HepG2 (cell line): ENCODE results near the gene ZDHHC14. TPM values are rescaled to one million over a fixed set of nuclear protein-coding genes. Genes with fewer than 3 reads are reported as not detected.
A peak's percentile ranks its signal among the peaks of the same experiment; 100 is the strongest.

Experiments
- FOSL1 ChIP-seq: sonication (generic); formaldehyde crosslinking; IDR thresholded peaks from 2 replicates; pipeline ENCODE4 v1.9.0; 2021; ENCODE audit warnings: missing genetic modification reagents, borderline replicate concordance
- KLF13 ChIP-seq: sonication (generic); formaldehyde crosslinking; IDR thresholded peaks from 2 replicates; pipeline ENCODE4 v1.4.0; 2020; ENCODE audit warnings: mild to moderate bottlenecking, missing genetic modification reagents
- KLF15 ChIP-seq: sonication (generic); formaldehyde crosslinking; IDR thresholded peaks from 2 replicates; pipeline ENCODE4 v1.8.1; 2023; ENCODE audit warnings: borderline replicate concordance, mild to moderate bottlenecking, inconsistent platforms, missing genetic modification reagents, mixed read lengths
- SMAD3 ChIP-seq: sonication (generic); formaldehyde crosslinking; IDR thresholded peaks from 2 replicates; pipeline ENCODE4 v1.4.0; 2020; ENCODE audit warnings: missing genetic modification reagents
- SSRP1 ChIP-seq: IDR thresholded peaks from 2 replicates; pipeline ENCODE4 v1.6.1; 2016; ENCODE audit warnings: control low read depth
- ZNF225 ChIP-seq: sonication (generic); formaldehyde crosslinking; IDR thresholded peaks from 2 replicates; pipeline ENCODE4 v1.4.0; 2020; ENCODE audit warnings: mild to moderate bottlenecking, missing genetic modification reagents
- ZNF292 ChIP-seq: sonication (generic); formaldehyde crosslinking; IDR thresholded peaks from 2 replicates; pipeline ENCODE4 v1.8.1; 2022; ENCODE audit warnings: mild to moderate bottlenecking, low read depth, missing genetic modification reagents, borderline replicate concordance
- ZNF451 ChIP-seq: sonication (generic); formaldehyde crosslinking; IDR thresholded peaks from 2 replicates; pipeline ENCODE4 v1.5.0; 2020; ENCODE audit warnings: mild to moderate bottlenecking, missing genetic modification reagents
- ZZZ3 ChIP-seq: sonication (generic); formaldehyde crosslinking; IDR thresholded peaks from 2 replicates; pipeline ENCODE4 v1.4.0; 2020; ENCODE audit warnings: missing genetic modification reagents, mild to moderate bottlenecking, borderline replicate concordance
- polyA plus RNA-seq, 8 experiments: library from polyadenylated mRNA; depleted of rRNA in 3 of 8; stranded (reverse) in 7 of 8; unstranded in 1 of 8; fragments of >200 nt; fragmentation: Illumina TruSeq in 4 of 8; extraction: Trizol in 4 of 8; gene quantifications; 2 replicates each; pipeline versions ENCODE4 v1.2.1 to v1.2.3, GENCODE V29; 2011 to 2016; ENCODE audit warnings: low read depth in 4 of 8, missing spikeins in 1 of 8, mixed read lengths in 1 of 8; ENCODE audit not compliant: insufficient read depth in 1 of 8
- total RNA-seq, 5 experiments: library from RNA; depleted of rRNA; stranded (reverse); fragments of >200 nt; fragmentation: Illumina TruSeq; extraction: Trizol; gene quantifications; 2 replicates each; pipeline ENCODE4 v1.2.3, GENCODE V29; 2016; ENCODE audit warnings: low read depth in 1 of 5
- TF ChIP-seq, protein P1 (sequence below): sonication (generic); formaldehyde crosslinking; IDR thresholded peaks from 2 replicates; pipeline ENCODE4 v1.4.0; 2020; ENCODE audit warnings: missing genetic modification reagents, borderline replicate concordance
- TF ChIP-seq, protein P2 (sequence below): sonication (generic); formaldehyde crosslinking; IDR thresholded peaks from 2 replicates; pipeline ENCODE4 v1.9.0; 2021; ENCODE audit warnings: missing genetic modification reagents, mild to moderate bottlenecking, borderline replicate concordance
- TF ChIP-seq, protein P3 (sequence below): sonication (generic); formaldehyde crosslinking; IDR thresholded peaks from 2 replicates; pipeline ENCODE4 v1.4.0; 2020; ENCODE audit warnings: low read depth, missing genetic modification reagents
- TF ChIP-seq, protein P4 (sequence below): sonication (generic); formaldehyde crosslinking; IDR thresholded peaks from 2 replicates; pipeline ENCODE4 v1.5.1; 2020; ENCODE audit warnings: mild to moderate bottlenecking, missing genetic modification reagents, moderate library complexity
- TF ChIP-seq, protein P5 (sequence below): sonication (generic); formaldehyde crosslinking; IDR thresholded peaks from 2 replicates; pipeline ENCODE4 v1.5.1; 2020; ENCODE audit warnings: mild to moderate bottlenecking, missing genetic modification reagents, moderate library complexity

Gene ZDHHC14
- total and polyA plus RNA-seq, 2 of the 13 experiments (the other 11 are each of a cell fraction or from before 2014, with no cell fraction given), result 3.7 to 9.5 TPM

DNA sequence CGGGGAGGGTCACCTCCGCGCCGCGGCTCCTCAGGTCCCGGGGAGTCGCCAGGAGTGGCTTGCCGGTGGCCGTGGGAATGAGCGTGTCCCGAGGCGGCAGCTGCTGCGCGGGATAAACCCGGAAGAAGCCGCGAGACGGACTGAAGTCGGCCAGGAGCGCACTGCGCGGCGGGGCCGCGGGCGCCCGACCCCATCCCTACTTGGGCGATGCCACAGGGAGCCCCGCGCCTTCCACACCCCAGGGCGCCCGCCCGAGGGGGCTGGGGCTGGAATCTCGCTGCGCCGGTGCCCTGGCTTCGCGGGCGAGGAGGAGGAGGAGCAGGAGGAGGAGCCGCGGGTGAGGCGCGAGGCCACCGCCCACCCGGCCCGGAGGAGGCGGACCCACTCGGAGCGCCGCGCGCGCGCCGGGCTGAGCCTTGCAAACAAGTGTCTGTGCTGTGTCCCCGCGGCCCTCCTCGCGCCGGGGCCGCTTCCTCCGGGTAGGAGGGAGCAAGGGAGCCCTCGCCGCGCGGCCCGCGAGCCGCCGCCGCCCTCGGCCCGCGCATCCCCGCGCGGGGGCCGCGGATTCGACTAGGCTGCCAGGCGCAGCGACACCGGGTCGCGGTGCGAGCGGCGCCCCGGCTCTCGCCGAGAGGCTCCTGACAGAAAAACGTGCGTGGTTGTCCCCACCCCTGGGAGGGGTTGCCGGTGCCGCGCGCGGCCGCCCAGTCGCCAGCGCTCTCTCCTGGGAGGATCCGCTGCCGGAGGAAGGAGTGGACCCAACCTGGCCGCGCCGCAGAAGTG, at the start of gene ZDHHC14 (continued):
- TF ChIP-seq, protein P1, sequence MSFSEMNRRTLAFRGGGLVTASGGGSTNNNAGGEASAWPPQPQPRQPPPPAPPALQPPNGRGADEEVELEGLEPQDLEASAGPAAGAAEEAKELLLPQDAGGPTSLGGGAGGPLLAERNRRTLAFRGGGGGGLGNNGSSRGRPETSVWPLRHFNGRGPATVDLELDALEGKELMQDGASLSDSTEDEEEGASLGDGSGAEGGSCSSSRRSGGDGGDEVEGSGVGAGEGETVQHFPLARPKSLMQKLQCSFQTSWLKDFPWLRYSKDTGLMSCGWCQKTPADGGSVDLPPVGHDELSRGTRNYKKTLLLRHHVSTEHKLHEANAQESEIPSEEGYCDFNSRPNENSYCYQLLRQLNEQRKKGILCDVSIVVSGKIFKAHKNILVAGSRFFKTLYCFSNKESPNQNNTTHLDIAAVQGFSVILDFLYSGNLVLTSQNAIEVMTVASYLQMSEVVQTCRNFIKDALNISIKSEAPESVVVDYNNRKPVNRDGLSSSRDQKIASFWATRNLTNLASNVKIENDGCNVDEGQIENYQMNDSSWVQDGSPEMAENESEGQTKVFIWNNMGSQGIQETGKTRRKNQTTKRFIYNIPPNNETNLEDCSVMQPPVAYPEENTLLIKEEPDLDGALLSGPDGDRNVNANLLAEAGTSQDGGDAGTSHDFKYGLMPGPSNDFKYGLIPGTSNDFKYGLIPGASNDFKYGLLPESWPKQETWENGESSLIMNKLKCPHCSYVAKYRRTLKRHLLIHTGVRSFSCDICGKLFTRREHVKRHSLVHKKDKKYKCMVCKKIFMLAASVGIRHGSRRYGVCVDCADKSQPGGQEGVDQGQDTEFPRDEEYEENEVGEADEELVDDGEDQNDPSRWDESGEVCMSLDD (CRISPR knock-in tag), result peak; percentile 49; the same call in 1 of the 2 replicates
- TF ChIP-seq, protein P2, sequence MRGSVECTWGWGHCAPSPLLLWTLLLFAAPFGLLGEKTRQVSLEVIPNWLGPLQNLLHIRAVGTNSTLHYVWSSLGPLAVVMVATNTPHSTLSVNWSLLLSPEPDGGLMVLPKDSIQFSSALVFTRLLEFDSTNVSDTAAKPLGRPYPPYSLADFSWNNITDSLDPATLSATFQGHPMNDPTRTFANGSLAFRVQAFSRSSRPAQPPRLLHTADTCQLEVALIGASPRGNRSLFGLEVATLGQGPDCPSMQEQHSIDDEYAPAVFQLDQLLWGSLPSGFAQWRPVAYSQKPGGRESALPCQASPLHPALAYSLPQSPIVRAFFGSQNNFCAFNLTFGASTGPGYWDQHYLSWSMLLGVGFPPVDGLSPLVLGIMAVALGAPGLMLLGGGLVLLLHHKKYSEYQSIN (CRISPR knock-in tag), result no peak
- TF ChIP-seq, protein P3, sequence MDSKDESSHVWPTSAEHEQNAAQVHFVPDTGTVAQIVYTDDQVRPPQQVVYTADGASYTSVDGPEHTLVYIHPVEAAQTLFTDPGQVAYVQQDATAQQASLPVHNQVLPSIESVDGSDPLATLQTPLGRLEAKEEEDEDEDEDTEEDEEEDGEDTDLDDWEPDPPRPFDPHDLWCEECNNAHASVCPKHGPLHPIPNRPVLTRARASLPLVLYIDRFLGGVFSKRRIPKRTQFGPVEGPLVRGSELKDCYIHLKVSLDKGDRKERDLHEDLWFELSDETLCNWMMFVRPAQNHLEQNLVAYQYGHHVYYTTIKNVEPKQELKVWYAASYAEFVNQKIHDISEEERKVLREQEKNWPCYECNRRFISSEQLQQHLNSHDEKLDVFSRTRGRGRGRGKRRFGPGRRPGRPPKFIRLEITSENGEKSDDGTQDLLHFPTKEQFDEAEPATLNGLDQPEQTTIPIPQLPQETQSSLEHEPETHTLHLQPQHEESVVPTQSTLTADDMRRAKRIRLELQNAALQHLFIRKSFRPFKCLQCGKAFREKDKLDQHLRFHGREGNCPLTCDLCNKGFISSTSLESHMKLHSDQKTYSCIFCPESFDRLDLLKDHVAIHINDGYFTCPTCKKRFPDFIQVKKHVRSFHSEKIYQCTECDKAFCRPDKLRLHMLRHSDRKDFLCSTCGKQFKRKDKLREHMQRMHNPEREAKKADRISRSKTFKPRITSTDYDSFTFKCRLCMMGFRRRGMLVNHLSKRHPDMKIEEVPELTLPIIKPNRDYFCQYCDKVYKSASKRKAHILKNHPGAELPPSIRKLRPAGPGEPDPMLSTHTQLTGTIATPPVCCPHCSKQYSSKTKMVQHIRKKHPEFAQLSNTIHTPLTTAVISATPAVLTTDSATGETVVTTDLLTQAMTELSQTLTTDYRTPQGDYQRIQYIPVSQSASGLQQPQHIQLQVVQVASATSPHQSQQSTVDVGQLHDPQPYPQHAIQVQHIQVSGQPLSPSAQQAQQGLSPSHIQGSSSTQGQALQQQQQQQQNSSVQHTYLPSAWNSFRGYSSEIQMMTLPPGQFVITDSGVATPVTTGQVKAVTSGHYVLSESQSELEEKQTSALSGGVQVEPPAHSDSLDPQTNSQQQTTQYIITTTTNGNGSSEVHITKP (CRISPR knock-in tag), result no peak
- TF ChIP-seq KLF15 (CRISPR knock-in tag) (0 out of 2 replicates have a peak, but pooled peaks have one; percentile 31), SMAD3 (CRISPR knock-in tag) (peak; percentile 11; the same call in 1 of the 2 replicates), ZNF292 (no peak), ZNF225 (0 out of 2 replicates have a peak, but pooled peaks have one; percentile 31), ZZZ3 (no peak), ZNF451 (CRISPR knock-in tag) (peak; percentile 41; the same call in 1 of the 2 replicates), SSRP1 (CRISPR knock-in tag) (no peak), KLF13 (no peak; the same call in 1 of the 2 replicates), FOSL1 (no peak)
- TF ChIP-seq, protein P4, sequence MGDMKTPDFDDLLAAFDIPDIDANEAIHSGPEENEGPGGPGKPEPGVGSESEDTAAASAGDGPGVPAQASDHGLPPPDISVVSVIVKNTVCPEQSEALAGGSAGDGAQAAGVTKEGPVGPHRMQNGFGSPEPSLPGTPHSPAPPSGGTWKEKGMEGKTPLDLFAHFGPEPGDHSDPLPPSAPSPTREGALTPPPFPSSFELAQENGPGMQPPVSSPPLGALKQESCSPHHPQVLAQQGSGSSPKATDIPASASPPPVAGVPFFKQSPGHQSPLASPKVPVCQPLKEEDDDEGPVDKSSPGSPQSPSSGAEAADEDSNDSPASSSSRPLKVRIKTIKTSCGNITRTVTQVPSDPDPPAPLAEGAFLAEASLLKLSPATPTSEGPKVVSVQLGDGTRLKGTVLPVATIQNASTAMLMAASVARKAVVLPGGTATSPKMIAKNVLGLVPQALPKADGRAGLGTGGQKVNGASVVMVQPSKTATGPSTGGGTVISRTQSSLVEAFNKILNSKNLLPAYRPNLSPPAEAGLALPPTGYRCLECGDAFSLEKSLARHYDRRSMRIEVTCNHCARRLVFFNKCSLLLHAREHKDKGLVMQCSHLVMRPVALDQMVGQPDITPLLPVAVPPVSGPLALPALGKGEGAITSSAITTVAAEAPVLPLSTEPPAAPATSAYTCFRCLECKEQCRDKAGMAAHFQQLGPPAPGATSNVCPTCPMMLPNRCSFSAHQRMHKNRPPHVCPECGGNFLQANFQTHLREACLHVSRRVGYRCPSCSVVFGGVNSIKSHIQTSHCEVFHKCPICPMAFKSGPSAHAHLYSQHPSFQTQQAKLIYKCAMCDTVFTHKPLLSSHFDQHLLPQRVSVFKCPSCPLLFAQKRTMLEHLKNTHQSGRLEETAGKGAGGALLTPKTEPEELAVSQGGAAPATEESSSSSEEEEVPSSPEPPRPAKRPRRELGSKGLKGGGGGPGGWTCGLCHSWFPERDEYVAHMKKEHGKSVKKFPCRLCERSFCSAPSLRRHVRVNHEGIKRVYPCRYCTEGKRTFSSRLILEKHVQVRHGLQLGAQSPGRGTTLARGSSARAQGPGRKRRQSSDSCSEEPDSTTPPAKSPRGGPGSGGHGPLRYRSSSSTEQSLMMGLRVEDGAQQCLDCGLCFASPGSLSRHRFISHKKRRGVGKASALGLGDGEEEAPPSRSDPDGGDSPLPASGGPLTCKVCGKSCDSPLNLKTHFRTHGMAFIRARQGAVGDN, result peak; percentile 75
- TF ChIP-seq, protein P5, sequence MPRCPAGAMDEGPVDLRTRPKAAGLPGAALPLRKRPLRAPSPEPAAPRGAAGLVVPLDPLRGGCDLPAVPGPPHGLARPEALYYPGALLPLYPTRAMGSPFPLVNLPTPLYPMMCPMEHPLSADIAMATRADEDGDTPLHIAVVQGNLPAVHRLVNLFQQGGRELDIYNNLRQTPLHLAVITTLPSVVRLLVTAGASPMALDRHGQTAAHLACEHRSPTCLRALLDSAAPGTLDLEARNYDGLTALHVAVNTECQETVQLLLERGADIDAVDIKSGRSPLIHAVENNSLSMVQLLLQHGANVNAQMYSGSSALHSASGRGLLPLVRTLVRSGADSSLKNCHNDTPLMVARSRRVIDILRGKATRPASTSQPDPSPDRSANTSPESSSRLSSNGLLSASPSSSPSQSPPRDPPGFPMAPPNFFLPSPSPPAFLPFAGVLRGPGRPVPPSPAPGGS (CRISPR knock-in tag), result peak; percentile 87
